Mesenchymal stem cell (in vitro differentiated cells and primary cell): ENCODE results near the gene ADAMTS18.
"Not testable (repeated sequence)": the region's sequence is repeated elsewhere in the genome, so short reads cannot be mapped to it uniquely, and the experiment has no call there.

Experiments used
- DNase-seq: peaks from one replicate; pipeline ENCODE4 v3.0.0-alpha.2; 2013
- H2AFZ ChIP-seq: one replicate; pipeline ENCODE4 v1.6.1; 2013; ENCODE audit warnings: low read depth, mild to moderate bottlenecking, control low read depth, inconsistent platforms, low read length, moderate library complexity
- H2AK5ac ChIP-seq: 2 replicates; pipeline ENCODE4 v1.6.1; 2013; ENCODE audit warnings: low read length, moderate library complexity, mild to moderate bottlenecking, inconsistent platforms; ENCODE audit not compliant: severe bottlenecking
- H2BK120ac ChIP-seq: one replicate; pipeline ENCODE4 v1.6.1; 2013; ENCODE audit warnings: low read depth, mild to moderate bottlenecking, inconsistent platforms, low read length, moderate library complexity
- H2BK12ac ChIP-seq, 2 experiments: one replicate each; pipeline ENCODE4 v1.6.1; 2013; ENCODE audit warnings: inconsistent platforms in 2 of 2, low read length in 2 of 2, mild to moderate bottlenecking in 2 of 2, moderate library complexity in 2 of 2, control low read depth in 1 of 2
- H2BK15ac ChIP-seq: one replicate; pipeline ENCODE4 v1.6.1; 2013; ENCODE audit warnings: mild to moderate bottlenecking, low read depth, inconsistent platforms; ENCODE audit not compliant: poor library complexity, severe bottlenecking
- H2BK5ac ChIP-seq: 2 replicates; pipeline ENCODE4 v1.6.1; 2013; ENCODE audit warnings: low read depth, mild to moderate bottlenecking, low read length, control low read depth, inconsistent platforms; ENCODE audit not compliant: poor library complexity, severe bottlenecking
- H3K14ac ChIP-seq, 2 experiments: one replicate each; pipeline ENCODE4 v1.6.1; 2013; ENCODE audit warnings: inconsistent platforms in 2 of 2, low read length in 2 of 2, control low read depth in 1 of 2, mild to moderate bottlenecking in 1 of 2, moderate library complexity in 1 of 2
- H3K18ac ChIP-seq, 2 experiments: one replicate each; pipeline ENCODE4 v1.6.1; 2013; ENCODE audit warnings: inconsistent platforms in 2 of 2, low read length in 2 of 2, control low read depth in 1 of 2, low read depth in 1 of 2, mild to moderate bottlenecking in 1 of 2
- H3K23ac ChIP-seq, 2 experiments: one replicate each; pipeline ENCODE4 v1.6.1; 2013; ENCODE audit warnings: inconsistent platforms in 2 of 2, low read length in 2 of 2, mild to moderate bottlenecking in 2 of 2, moderate library complexity in 2 of 2, control low read depth in 1 of 2
- H3K27ac ChIP-seq: 2 replicates; pipeline ENCODE4 v1.5.1; 2013; ENCODE audit warnings: mild to moderate bottlenecking, moderate library complexity, low read length, control low read depth, inconsistent platforms; ENCODE audit not compliant: poor library complexity, severe bottlenecking
- H3K27me3 ChIP-seq, 2 experiments: 2 replicates each; pipeline versions ENCODE4 v1.6.1 to v1.7.0; 2013; ENCODE audit warnings: low read length in 2 of 2, mild to moderate bottlenecking in 2 of 2, moderate library complexity in 2 of 2, control low read depth in 1 of 2, inconsistent platforms in 1 of 2; ENCODE audit not compliant: control insufficient read depth in 1 of 2, insufficient read depth in 1 of 2
- H3K36me3 ChIP-seq, 2 experiments: 2 replicates each; pipeline versions ENCODE4 v1.6.1 to v1.7.0; 2013; ENCODE audit warnings: low read length in 2 of 2, control low read depth in 1 of 2, inconsistent platforms in 1 of 2, low read depth in 1 of 2, mild to moderate bottlenecking in 1 of 2; ENCODE audit not compliant: insufficient read depth in 2 of 2, control insufficient read depth in 1 of 2
- H3K4ac ChIP-seq, 2 experiments: one replicate each; pipeline ENCODE4 v1.6.1; 2013; ENCODE audit warnings: inconsistent platforms in 2 of 2, low read length in 2 of 2, mild to moderate bottlenecking in 2 of 2, moderate library complexity in 2 of 2, control low read depth in 1 of 2, low read depth in 1 of 2
- H3K4me1 ChIP-seq: 2 replicates; pipeline ENCODE4 v1.6.1; 2013; ENCODE audit warnings: low read depth, low read length, control low read depth; ENCODE audit not compliant: control insufficient read depth, insufficient read depth
- H3K4me2 ChIP-seq: 2 replicates; pipeline ENCODE4 v1.6.1; 2013; ENCODE audit warnings: low read length, mild to moderate bottlenecking, inconsistent platforms; ENCODE audit not compliant: poor library complexity, severe bottlenecking
- H3K4me3 ChIP-seq, 2 experiments: 2 replicates each; pipeline versions ENCODE4 v1.5.1 to v1.7.0; 2013; ENCODE audit warnings: low read length in 2 of 2, mild to moderate bottlenecking in 2 of 2, control low read depth in 1 of 2, low read depth in 1 of 2; ENCODE audit not compliant: insufficient read depth in 1 of 2
- H3K79me1 ChIP-seq: replicated peaks from 2 replicates; pipeline ENCODE4 v1.6.1; 2013; ENCODE audit warnings: mild to moderate bottlenecking, control low read depth, low read length, inconsistent platforms; ENCODE audit not compliant: poor library complexity, severe bottlenecking
- H3K9ac ChIP-seq: 2 replicates; pipeline ENCODE4 v1.7.0; 2013; ENCODE audit warnings: mild to moderate bottlenecking, low read length, moderate library complexity
- H3K9me3 ChIP-seq: 2 replicates; pipeline ENCODE4 v1.7.0; 2013; ENCODE audit warnings: mild to moderate bottlenecking, low read length; ENCODE audit not compliant: control insufficient read depth
- H4K8ac ChIP-seq: one replicate; pipeline ENCODE4 v1.6.1; 2013; ENCODE audit warnings: inconsistent platforms, mild to moderate bottlenecking, low read length, moderate library complexity
- H4K91ac ChIP-seq: one replicate; pipeline ENCODE4 v1.6.1; 2013; ENCODE audit warnings: mild to moderate bottlenecking, low read length, inconsistent platforms
- WGBS: methylation state at CpG from one replicate; pipeline ENCODE4 v1.1.7; 2013; ENCODE audit warnings: mixed read lengths; 5-methylcytosine and 5-hydroxymethylcytosine counted together

Gene ADAMTS18

GRCh38 chr16:77469634-77470033, 34.8 kb upstream of the ADAMTS18 start:
- H3K23ac ChIP-seq, result no peak overlapping the region
- no peak overlapping the region for H2BK5ac ChIP-seq
- H3K27ac ChIP-seq, result no peak overlapping the region
- no peak overlapping the region for H2AFZ ChIP-seq
- no peak overlapping the region for H4K8ac ChIP-seq
- no peak overlapping the region for H3K18ac ChIP-seq
- H3K14ac ChIP-seq, result peak overlapping the region in 1 of 2 experiments; percentile 20
- H3K4me3 ChIP-seq, result no peak overlapping the region
- no peak overlapping the region for H4K91ac ChIP-seq
- no peaks in the 10 kb centered on the region for H3K36me3 ChIP-seq
- 50% methylated on average over 3 of the region's 3 CpGs for WGBS
- H3K9ac ChIP-seq, result no peak overlapping the region
- DNase-seq, result no peak
- H2BK15ac ChIP-seq, result no peak overlapping the region
- H3K9me3 ChIP-seq, result no peaks in the 10 kb centered on the region
- H3K27me3 ChIP-seq, result peaks cover 4 to 5% of the 10 kb centered on the region in 2 experiments
- no peak overlapping the region for H3K4me2 ChIP-seq
- no peaks in the 10 kb centered on the region for H3K4me1 ChIP-seq
- no peaks in the 10 kb centered on the region for H3K79me1 ChIP-seq
- H2BK12ac ChIP-seq, result no peak overlapping the region
- no peak overlapping the region for H3K4ac ChIP-seq
- no peak overlapping the region for H2AK5ac ChIP-seq
- no peak overlapping the region for H2BK120ac ChIP-seq

- Histone ChIP-seq H3K9me3 (no peaks in the 10 kb centered on the region), H3K23ac (no peak overlapping the region), H3K4me2 (no peak overlapping the region), H3K27ac (no peak overlapping the region), H3K9ac (no peak overlapping the region), H3K18ac (no peak overlapping the region), H3K27me3 (peaks cover 4 to 5% of the 10 kb centered on the region in 2 experiments), H3K14ac (no peak overlapping the region), H2BK5ac (no peak overlapping the region), H3K4me3 (no peak overlapping the region), H2AFZ (no peak overlapping the region), H2BK12ac (no peak overlapping the region), H4K8ac (no peak overlapping the region), H2BK120ac (no peak overlapping the region), H4K91ac (no peak overlapping the region), H2BK15ac (no peak overlapping the region), H3K79me1 (no peaks in the 10 kb centered on the region), H2AK5ac (no peak overlapping the region), H3K4ac (no peak overlapping the region), H3K4me1 (no peaks in the 10 kb centered on the region), H3K36me3 (no peaks in the 10 kb centered on the region)
- WGBS, result 74% methylated on average over 3 of the region's 3 CpGs
- no peak for DNase-seq
Observed at GRCh38 chr16:77468831-77469230, 34.0 kb upstream of the ADAMTS18 start.

DNA sequence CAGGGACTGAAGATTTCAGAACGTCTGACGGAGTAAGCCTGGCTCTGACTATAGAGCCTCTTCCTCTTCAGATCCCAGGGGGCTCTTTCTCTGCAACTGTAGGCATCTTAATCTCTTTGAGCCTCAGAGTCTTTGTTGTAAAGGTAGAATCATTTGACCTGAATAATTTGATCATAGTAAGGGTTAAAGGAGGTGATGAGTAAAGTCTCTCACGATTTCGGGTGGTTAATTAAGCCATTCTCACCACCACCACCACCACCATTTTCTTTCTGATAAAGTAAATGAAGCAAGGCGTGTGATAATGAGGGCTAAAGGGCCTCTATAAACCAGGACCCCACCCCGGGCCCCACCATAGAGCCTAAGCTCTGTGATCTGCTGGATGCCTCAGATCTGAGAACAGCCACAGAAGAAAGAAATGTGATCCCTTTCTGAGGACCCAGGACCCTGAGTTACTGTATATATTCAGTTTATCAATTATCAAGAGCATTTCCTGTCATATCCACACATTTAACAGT, 33.0 kb upstream of the ADAMTS18 start:
- no peak overlapping the region for H3K23ac ChIP-seq
- WGBS, result 84% methylated on average over 4 of the region's 6 CpGs

DNA sequence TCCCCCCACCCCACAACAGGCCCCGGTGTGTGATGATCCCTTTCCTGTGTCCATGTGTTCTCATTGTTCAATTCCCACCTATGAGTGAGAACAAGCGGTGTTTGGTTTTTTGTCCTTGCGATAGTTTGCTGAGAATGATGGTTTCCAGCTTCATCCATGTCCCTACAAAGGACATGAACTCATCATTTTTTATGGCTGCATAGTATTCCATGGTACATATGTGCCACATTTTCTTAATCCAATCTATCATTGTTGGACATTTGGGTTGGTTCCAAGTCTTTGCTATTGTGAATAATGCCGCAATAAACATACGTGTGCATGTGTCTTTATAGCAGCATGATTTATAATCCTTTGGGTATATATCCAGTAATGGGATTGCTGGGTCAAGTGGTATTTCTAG, 28.8 kb upstream of the ADAMTS18 start:
- H3K9ac ChIP-seq, H2AFZ ChIP-seq, H3K23ac ChIP-seq, H2BK5ac ChIP-seq, H3K18ac ChIP-seq, H2BK12ac ChIP-seq, H3K79me1 ChIP-seq, H3K27me3 ChIP-seq, H2AK5ac ChIP-seq, DNase-seq, H2BK15ac ChIP-seq, H3K36me3 ChIP-seq, H2BK120ac ChIP-seq, H4K91ac ChIP-seq, H3K4ac ChIP-seq, H3K4me1 ChIP-seq, H3K4me3 ChIP-seq, H4K8ac ChIP-seq, H3K27ac ChIP-seq, H3K14ac ChIP-seq, H3K9me3 ChIP-seq, H3K4me2 ChIP-seq: not testable (repeated sequence)
- WGBS, result no CpG with 5 or more reads among the region's 5 CpGs

More for the DNA sequence above, 33.0 kb upstream of the ADAMTS18 start:
- no peak overlapping the region for H2BK5ac ChIP-seq
- H3K4me3 ChIP-seq, result no peak overlapping the region
- no peak overlapping the region for H2BK120ac ChIP-seq
- H4K8ac ChIP-seq, result no peak overlapping the region
- H3K9me3 ChIP-seq, result no peaks in the 10 kb centered on the region
- no peak overlapping the region for H2BK12ac ChIP-seq
- H3K18ac ChIP-seq, result no peak overlapping the region
- H2AK5ac ChIP-seq, result no peak overlapping the region
- H3K36me3 ChIP-seq, result no peaks in the 10 kb centered on the region
- no peaks in the 10 kb centered on the region for H3K4me1 ChIP-seq
- H3K9ac ChIP-seq, result no peak overlapping the region
- H3K27me3 ChIP-seq, result peaks cover 4 to 5% of the 10 kb centered on the region in 2 experiments
- no peak overlapping the region for H3K4ac ChIP-seq
- H4K91ac ChIP-seq, result no peak overlapping the region
- no peak overlapping the region for H3K14ac ChIP-seq
- no peak overlapping the region for H3K4me2 ChIP-seq
- no peak overlapping the region for H2AFZ ChIP-seq
- DNase-seq, result no peak
- no peaks in the 10 kb centered on the region for H3K79me1 ChIP-seq
- no peak overlapping the region for H2BK15ac ChIP-seq
- no peak overlapping the region for H3K27ac ChIP-seq
